RCC 7860 (cell line): ENCODE data around the gene SLC30A2.

Experiments
- DNase-seq: peaks from one replicate; pipeline ENCODE4 v3.0.0-alpha.2; 2015; ENCODE audit warnings: low spot score
- FAIRE-seq: peaks from 2 replicates; lab custom pipeline; 2012; peaks lifted over from hg19 to GRCh38; lab: Jason Lieb, UNC

Gene SLC30A2

DNA sequence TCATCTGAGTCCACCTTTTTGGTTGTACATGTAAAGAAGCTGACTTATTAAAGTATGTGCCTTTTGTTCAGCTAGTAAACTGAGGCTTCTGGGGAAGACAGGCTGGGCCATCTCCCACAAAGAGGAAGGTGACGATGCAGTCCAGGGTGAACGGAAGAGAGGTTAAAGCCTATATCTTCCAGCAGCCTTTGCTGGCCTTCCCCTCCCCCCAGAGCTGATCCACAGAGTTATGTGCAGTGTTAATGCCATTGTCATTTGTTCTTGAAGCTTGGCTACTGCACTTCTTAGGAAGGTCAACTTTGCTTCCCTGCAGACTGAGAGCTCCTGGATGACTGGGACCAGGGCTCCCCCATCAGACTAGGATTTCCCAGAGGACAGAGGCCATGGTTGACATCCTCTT is 2.2 kb downstream of the SLC30A2 start:
- DNase-seq (no peak), FAIRE-seq (no peak)

- no peak for FAIRE-seq
- DNase-seq: no peak
Measured at GRCh38 chr1:26041978-26042377, 3.9 kb downstream of the SLC30A2 start.

DNA sequence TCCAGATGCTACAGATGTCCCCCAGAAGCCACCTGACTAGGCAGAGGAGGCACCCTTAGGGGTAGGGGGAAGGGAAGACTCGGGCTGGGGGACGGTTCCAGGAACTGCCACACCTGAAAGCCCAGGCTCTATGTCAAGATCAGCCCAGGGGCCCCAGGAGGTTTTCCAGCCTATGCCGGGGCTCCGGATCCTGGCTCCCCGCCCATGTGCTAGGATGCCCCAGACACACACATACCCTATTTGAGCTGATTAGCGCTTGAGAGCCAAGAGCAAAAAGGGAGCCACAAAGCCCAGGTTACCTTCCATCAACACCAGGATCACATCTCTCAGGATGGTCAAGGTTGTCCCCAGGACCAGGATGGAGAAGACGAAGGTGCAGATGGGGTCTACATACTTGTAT is 4.5 kb downstream of the SLC30A2 start:
- FAIRE-seq: no peak
- DNase-seq: no peak

DNA sequence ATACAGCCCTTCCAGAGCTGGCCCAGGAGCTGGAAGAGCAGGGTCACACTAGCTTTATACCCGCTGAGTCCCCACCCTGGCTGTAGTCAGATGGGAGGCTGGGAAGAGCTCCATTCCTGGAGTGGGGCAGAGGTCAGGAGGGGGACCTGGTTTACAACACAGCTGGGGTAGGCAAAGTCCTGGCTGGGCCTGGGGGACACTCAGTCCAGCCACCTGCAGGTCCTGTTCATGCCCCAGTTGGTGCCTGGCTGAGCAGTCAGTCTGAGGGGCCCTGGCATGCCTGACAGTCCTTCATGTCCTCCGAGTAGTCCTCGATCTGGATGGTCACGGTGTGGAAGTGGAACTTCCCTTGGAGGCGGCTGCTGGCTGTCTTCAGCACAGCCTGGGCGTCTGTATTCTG is 7.0 kb downstream of the SLC30A2 start:
- no peak for DNase-seq
- no peak for FAIRE-seq

- no peak for FAIRE-seq
- DNase-seq: no peak
Measured at GRCh38 chr1:26038477-26038876, 7.4 kb downstream of the SLC30A2 start.

- DNase-seq (no peak), FAIRE-seq (no peak)
Measured at GRCh38 chr1:26037904-26038303, 8.0 kb downstream of the SLC30A2 start.

GRCh38 chr1:26036756-26037281 is 9.1 kb downstream of the SLC30A2 start:
- no peak for DNase-seq
- FAIRE-seq: no peak

GRCh38 chr1:26035959-26036755 is 9.8 kb downstream of the SLC30A2 start:
- DNase-seq (peak; percentile 68), FAIRE-seq (peak; percentile 77)

- peak; percentile 11 for FAIRE-seq
- peak; percentile 71 for DNase-seq
Measured at GRCh38 chr1:26035203-26035958, 10.5 kb downstream of the SLC30A2 start.

- DNase-seq (no peak), FAIRE-seq (no peak)
Measured at GRCh38 chr1:26034504-26035202, 11.3 kb downstream of the SLC30A2 start.

- FAIRE-seq (no peak), DNase-seq (no peak)
Measured at GRCh38 chr1:26032656-26033357, 13.1 kb downstream of the SLC30A2 start.

DNA sequence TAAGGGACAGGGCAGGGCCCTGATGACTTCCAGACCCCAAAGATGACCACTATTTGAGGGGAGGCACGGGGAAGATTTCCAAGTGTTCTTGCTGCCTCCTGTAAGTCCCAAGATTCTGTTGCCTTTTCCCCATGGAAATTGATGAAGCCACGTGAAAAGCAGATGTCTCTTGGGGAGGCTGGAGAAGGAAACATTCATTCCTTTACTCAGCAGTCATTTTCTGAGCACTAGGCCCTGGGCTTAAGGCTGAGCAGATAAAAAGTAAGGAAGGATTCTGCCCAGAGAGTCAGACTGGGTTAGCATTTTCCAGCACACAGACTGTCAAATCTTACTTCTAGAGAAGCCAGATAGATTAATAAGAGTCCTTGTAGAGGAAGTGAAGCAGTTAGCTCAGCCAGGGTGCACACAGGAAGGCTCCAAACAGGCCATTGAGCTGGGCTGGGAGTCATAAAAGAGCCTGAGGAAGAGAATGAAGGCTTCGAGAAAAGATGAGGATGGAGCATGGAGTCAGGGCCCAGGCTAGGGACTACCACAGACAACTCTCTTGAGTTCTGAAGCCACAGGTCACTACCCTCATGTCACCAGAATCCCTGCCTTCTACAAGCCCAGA is 14.2 kb downstream of the SLC30A2 start:
- no peak for FAIRE-seq
- DNase-seq: no peak

DNA sequence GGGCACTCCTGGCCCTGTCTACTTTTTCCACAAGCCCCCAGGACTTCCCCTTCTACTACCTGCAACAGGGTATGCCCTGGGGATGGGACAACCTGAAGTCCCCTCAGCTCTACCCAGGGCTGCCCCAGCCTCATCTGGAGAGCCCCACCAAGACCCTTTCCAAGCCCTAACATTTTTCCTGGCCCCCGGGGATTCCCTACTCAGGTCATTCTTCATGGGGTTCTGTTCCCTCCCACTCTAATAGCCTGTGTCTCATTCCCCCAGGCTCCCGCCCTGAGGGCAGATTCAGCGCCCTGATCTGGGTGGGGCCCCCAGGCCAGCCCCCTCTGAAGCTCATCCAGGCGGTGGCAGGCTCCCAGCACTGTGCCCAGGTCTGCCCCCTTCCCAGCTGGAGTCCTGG is 14.7 kb downstream of the SLC30A2 start:
- FAIRE-seq (no peak), DNase-seq (no peak)

- no peak for FAIRE-seq
- no peak for DNase-seq
Measured at GRCh38 chr1:26029864-26030481, 15.9 kb downstream of the SLC30A2 start.

DNA sequence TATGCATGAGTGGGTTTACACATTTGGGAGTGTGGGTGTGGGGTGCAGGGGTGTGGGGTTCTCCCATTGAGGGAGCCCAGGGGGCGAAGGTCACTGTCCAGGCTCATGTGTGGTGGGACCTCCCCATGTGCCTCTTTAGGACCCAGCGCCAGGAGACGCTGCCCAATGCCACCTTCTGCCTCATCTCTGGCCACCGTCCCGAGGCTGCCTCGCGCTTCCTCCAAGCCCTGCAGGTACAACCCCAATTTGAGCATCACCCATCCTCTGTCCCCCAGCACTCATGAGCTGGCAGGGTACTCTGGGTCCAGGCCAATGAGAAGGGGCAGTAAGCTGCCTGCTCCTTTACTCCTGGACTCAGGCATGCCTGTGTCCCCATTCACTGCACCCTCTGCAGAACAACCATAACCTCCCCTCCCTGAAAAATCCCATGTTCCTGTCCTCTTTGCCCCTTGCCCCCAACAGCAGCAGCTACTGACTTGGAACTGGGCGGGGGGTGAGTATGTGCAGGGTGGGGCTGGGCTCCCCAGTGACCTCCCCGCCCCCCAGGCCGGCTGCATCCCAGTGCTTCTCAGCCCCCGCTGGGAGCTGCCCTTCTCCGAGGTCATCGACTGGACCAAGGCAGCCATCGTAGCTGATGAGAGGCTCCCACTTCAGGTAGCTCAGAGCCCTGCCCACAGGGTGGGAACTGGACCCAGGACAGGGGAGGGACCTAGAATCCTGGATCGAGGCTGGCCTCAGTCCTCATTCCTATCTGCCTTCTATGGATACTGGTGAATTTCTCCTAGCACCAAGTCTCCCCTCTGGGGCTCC is 16.7 kb downstream of the SLC30A2 start:
- FAIRE-seq (no peak), DNase-seq (no peak)

DNA sequence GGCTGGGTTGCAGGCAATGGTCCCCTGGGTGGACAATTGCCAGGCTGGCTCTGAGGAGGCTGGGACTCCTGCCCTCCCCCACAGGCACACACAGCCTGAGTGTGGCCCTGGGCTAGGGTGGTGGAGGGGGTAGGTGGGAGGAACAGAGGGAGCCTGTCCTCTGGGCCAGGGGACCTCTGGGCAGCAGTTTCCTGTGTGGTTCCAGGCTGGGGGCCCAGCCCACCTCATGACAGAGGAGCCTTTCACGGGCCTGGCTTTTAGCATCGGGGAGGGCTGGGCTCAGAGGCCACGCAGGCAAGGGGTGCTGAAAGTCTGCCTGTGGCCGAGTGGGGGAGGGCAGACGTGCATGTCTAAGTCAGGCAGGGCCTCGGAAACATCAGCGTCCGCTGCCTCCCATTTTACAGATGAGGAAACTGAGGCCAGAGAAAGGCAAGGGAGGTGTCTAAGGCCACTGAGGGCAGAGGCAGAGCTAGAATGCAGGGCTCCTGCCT is 17.4 kb downstream of the SLC30A2 start:
- no peak for DNase-seq
- no peak for FAIRE-seq

DNA sequence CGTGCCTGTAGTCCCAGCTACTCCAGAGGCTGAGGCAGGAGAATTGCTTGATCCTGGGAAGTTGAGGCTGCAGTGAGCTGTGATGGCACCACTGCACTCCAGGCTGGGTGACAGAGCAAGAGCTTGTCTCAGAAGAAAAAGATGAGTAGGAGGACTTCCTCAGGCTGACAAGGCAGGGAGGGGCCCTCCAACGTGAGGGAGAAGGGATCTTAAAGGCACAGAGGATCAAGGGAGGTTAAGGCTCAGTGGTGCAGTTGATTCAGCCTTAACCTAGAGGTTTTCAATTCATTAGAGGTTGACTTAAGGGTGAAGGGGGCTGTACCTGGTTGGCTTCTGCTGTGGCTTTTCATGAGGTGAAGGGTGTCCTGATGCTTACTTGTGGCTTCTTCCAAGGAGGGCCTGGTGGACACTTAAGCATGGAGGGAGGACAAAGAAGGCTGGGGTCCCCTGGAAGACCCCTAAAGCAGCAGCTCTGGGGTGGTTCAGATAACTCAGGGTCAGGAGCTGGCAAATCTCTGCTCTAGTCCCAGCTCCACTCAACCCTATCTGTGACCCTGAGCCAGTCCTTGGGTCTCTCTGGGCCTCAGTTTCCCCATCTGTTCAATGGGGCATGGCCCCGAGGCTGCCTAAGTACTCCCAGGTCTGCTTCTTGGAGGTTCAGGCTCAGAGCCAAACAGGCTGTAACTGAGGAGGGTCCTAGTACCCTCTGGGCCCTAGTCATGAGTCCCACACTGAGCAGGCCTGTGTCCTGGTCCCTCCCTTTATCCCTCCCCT is 18.0 kb downstream of the SLC30A2 start:
- no peak for FAIRE-seq

DNA sequence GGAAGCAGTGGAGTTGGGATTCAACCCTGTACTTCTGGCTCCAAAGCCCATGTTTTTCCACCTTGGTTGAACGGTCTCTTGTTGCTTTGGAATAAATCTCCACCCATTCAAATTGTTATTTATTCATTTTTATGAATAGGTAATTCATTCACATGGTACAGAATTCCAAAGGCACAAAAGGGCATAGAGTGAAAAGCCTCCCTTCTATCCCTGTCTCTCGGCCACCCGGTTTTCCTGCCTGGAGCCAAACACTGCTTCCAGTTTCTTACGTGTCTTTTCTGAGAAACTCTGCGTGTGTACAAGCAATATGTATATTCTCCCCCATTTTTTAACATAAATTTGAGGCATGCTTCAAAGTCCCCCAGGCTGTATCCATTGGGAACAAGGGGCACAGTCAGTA is 20.4 kb downstream of the SLC30A2 start:
- FAIRE-seq: no peak
- DNase-seq: no peak

More for the DNA sequence above, 18.0 kb downstream of the SLC30A2 start:
- peak; percentile 9 for DNase-seq
